Small intestine (tissue), 16 donors: ENCODE data around the gene GGCT. TPM values are rescaled to one million over a fixed set of nuclear protein-coding genes. Genes with fewer than 3 reads are reported as not detected.

Experiments used
- DNase-seq, 2 donors: peaks; one replicate each; pipeline versions ENCODE4 v3.0.0 to v3.0.0-alpha.2; 2013
- FAIRE-seq: peaks from 2 replicates; lab custom pipeline; 2012; peaks lifted over from hg19 to GRCh38; lab: Jason Lieb, UNC
- H3K27ac ChIP-seq, 3 donors: one replicate each; pipeline ENCODE4 v1.5.1; 2013; ENCODE audit warnings: low read length in 2 of 3, mild to moderate bottlenecking in 2 of 3, control low read depth in 1 of 3, inconsistent platforms in 1 of 3, low read depth in 1 of 3, moderate library complexity in 1 of 3
- H3K27me3 ChIP-seq, 3 donors: one replicate each; pipeline ENCODE4 v1.6.1; 2013; ENCODE audit warnings: low read length in 3 of 3, inconsistent platforms in 1 of 3; ENCODE audit not compliant: control insufficient read depth in 3 of 3, insufficient read depth in 3 of 3
- H3K36me3 ChIP-seq, 3 donors: one replicate each; pipeline ENCODE4 v1.6.1; 2013; ENCODE audit warnings: low read length in 3 of 3, inconsistent platforms in 1 of 3, low read depth in 1 of 3, mild to moderate bottlenecking in 1 of 3, moderate library complexity in 1 of 3; ENCODE audit not compliant: control insufficient read depth in 3 of 3, insufficient read depth in 2 of 3
- H3K4me1 ChIP-seq, 3 donors: one replicate each; pipeline ENCODE4 v1.6.1; 2013; ENCODE audit warnings: low read length in 2 of 3, inconsistent platforms in 1 of 3, low read depth in 1 of 3, mild to moderate bottlenecking in 1 of 3, moderate library complexity in 1 of 3; ENCODE audit not compliant: control insufficient read depth in 3 of 3, insufficient read depth in 2 of 3
- H3K4me3 ChIP-seq, 3 donors: one replicate each; pipeline ENCODE4 v1.5.1; 2013; ENCODE audit warnings: low read length in 3 of 3, control low read depth in 1 of 3, inconsistent platforms in 1 of 3, low read depth in 1 of 3, mild to moderate bottlenecking in 1 of 3, moderate library complexity in 1 of 3
- H3K9me3 ChIP-seq, 2 donors: one replicate each; pipeline ENCODE4 v1.6.1; 2013; ENCODE audit warnings: low read depth in 1 of 2, low read length in 1 of 2; ENCODE audit not compliant: control insufficient read depth in 2 of 2, insufficient read depth in 1 of 2
- WGBS, 3 donors: extraction: QIAGEN DNeasy Blood & Tissue Kit; methylation state at CpG; one replicate each; pipeline ENCODE4 v1.1.7; 2013; 5-methylcytosine and 5-hydroxymethylcytosine counted together
- long read RNA-seq, 10 donors: transcript quantifications; one replicate each; lab custom pipeline, GENCODE V29; 2026
- polyA plus RNA-seq, 4 donors: library from polyadenylated mRNA; stranded (reverse) in 3 of 4; unstranded in 1 of 4; fragments of 200-250 nt in 3 of 4; fragments of 120-200 nt in 1 of 4; gene quantifications; one replicate each; pipeline versions ENCODE4 v1.2.1 to v1.2.3, GENCODE V29; 2013
- donor health status: healthy with polysubstance abuse.
- donor health status: control.
- donor health status: control.
- donor health status: Bipolar disorder and iron deficiency.
- donor health status: healthy.

Gene GGCT
- polyA plus RNA-seq, result 100 to 1,000 TPM in 1 of 4 donors, 10 to 100 TPM in 3; 57.3 to 105 (median 70.5) TPM
- long read RNA-seq, donor 1, transcript GGCT-202 (4 exons, 1,173 nt), result major isoform, 47 of 93 reads
- long read RNA-seq, donor 1, transcript GGCT-207 (3 exons, 1,012 nt), result minor isoform, 20 of 93 reads
- long read RNA-seq, donor 1, partial matches to known transcripts, result 23 of 93 reads
- long read RNA-seq, donor 1, other reads (novel, unspliced or antisense), result 0 of 93 reads
- long read RNA-seq, donor 2, transcript GGCT-202 (4 exons, 1,173 nt), result major isoform, 7 of 9 reads
- long read RNA-seq, donor 2, partial matches to known transcripts, result 0 of 9 reads
- long read RNA-seq, donor 2, other reads (novel, unspliced or antisense), result 0 of 9 reads
- long read RNA-seq, donor 3, transcript GGCT-207 (3 exons, 1,012 nt), result minor isoform, 5 of 30 reads
- long read RNA-seq, donor 3, transcript GGCT-202 (4 exons, 1,173 nt), result major isoform, 14 of 30 reads
- long read RNA-seq, donor 3, partial matches to known transcripts, result 11 of 30 reads
- long read RNA-seq, donor 3, other reads (novel, unspliced or antisense), result 0 of 30 reads
- long read RNA-seq, donor 4, result 0 reads
- long read RNA-seq, donor 5, transcript GGCT-202 (4 exons, 1,173 nt), result major isoform, 5 of 9 reads
- long read RNA-seq, donor 5, partial matches to known transcripts, result 0 of 9 reads
- long read RNA-seq, donor 5, other reads (novel, unspliced or antisense), result 0 of 9 reads
- long read RNA-seq, donor 6, transcript GGCT-202 (4 exons, 1,173 nt), result major isoform, 15 of 42 reads
- long read RNA-seq, donor 6, partial matches to known transcripts, result 23 of 42 reads
- long read RNA-seq, donor 6, other reads (novel, unspliced or antisense), result 0 of 42 reads
- long read RNA-seq, donor 7, transcript GGCT-207 (3 exons, 1,012 nt), result minor isoform, 10 of 23 reads
- long read RNA-seq, donor 7, transcript GGCT-202 (4 exons, 1,173 nt), result major isoform, 13 of 23 reads
- long read RNA-seq, donor 7, partial matches to known transcripts, result 0 of 23 reads
- long read RNA-seq, donor 7, other reads (novel, unspliced or antisense), result 0 of 23 reads
- long read RNA-seq, donor 8, partial matches to known transcripts, result 0 of 1 reads
- long read RNA-seq, donor 8, other reads (novel, unspliced or antisense), result 0 of 1 reads
- long read RNA-seq, donor 9, partial matches to known transcripts, result 0 of 2 reads
- long read RNA-seq, donor 9, other reads (novel, unspliced or antisense), result 0 of 2 reads
- long read RNA-seq, donor 10, transcript GGCT-202 (4 exons, 1,173 nt), result major isoform, 15 of 42 reads
- long read RNA-seq, donor 10, transcript GGCT-207 (3 exons, 1,012 nt), result minor isoform, 14 of 42 reads
- long read RNA-seq, donor 10, partial matches to known transcripts, result 12 of 42 reads
- long read RNA-seq, donor 10, other reads (novel, unspliced or antisense), result 0 of 42 reads

- peak within 1 kb of the TSS; percentile 69 to 98 (median 79) for H3K4me3 ChIP-seq
- 0 to 1% (median 1%) methylated on average over 60 to 64 of the region's 64 CpGs for WGBS, 3 donors
- peaks cover 0 to 5% of the 10 kb centered on the region in 2 donors for H3K9me3 ChIP-seq
- peak; percentile 98 to 100 for DNase-seq
- no peaks in the 10 kb centered on the region for H3K27me3 ChIP-seq
- FAIRE-seq, result no peak
- H3K4me1 ChIP-seq, result peaks cover 3 to 5% (median 5%) of the 10 kb centered on the region in 3 donors
- H3K36me3 ChIP-seq, result no peaks in the 10 kb centered on the region
- peak within 1 kb of the TSS; percentile 63 to 79 (median 71) for H3K27ac ChIP-seq
These were observed at the start of gene GGCT for GRCh38 chr7:30504301-30505173. Gene GGCT (minus strand): TSS chr7:30504829. CDS start chr7:30504709, 120 bp downstream.

GRCh38 chr7:30553546-30553945 lies 48.9 kb upstream of the GGCT start:
- Histone ChIP-seq H3K27ac (no peak overlapping the region), H3K4me3 (no peak overlapping the region), H3K36me3 (peaks cover 0 to 25% (median 0%) of the 10 kb centered on the region in 3 donors), H3K27me3 (no peaks in the 10 kb centered on the region), H3K9me3 (no peaks in the 10 kb centered on the region), H3K4me1 (peaks cover 0 to 5% (median 0%) of the 10 kb centered on the region in 3 donors)
- no peak for FAIRE-seq
- 79 to 88% (median 87%) methylated on average over 3 of the region's 3 CpGs for WGBS, 3 donors
- no peak for DNase-seq

- DNase-seq (no peak), FAIRE-seq (no peak)
- H3K27me3 ChIP-seq, result no peaks in the 10 kb centered on the region
These were observed 48.5 kb upstream of the GGCT start for GRCh38 chr7:30553141-30553540.

GRCh38 chr7:30552330-30552729 lies 47.7 kb upstream of the GGCT start:
- no peak overlapping the region for H3K27ac ChIP-seq
- H3K27me3 ChIP-seq, result no peaks in the 10 kb centered on the region
- no peaks in the 10 kb centered on the region for H3K9me3 ChIP-seq
- peaks cover 0 to 23% (median 0%) of the 10 kb centered on the region in 3 donors for H3K36me3 ChIP-seq
- WGBS, 3 donors, result 61 to 91% (median 80%) methylated on average over 1 of the region's 1 CpG
- peaks cover 0 to 9% (median 0%) of the 10 kb centered on the region in 3 donors for H3K4me1 ChIP-seq
- FAIRE-seq (no peak), DNase-seq (no peak)
- H3K4me3 ChIP-seq, result no peak overlapping the region

More at GRCh38 chr7:30553141-30553540, 48.5 kb upstream of the GGCT start:
- no peaks in the 10 kb centered on the region for H3K9me3 ChIP-seq
- no peak overlapping the region for H3K4me3 ChIP-seq
- H3K36me3 ChIP-seq, result peaks cover 0 to 25% (median 0%) of the 10 kb centered on the region in 3 donors
- H3K27ac ChIP-seq, result no peak overlapping the region
- peaks cover 0 to 9% (median 0%) of the 10 kb centered on the region in 3 donors for H3K4me1 ChIP-seq

- peaks cover 0 to 20% (median 0%) of the 10 kb centered on the region in 3 donors for H3K36me3 ChIP-seq
- H3K27ac ChIP-seq, result no peak overlapping the region
- 84 to 92% (median 87%) methylated on average over 7 of the region's 7 CpGs for WGBS, 3 donors
- peaks cover 0 to 21% (median 0%) of the 10 kb centered on the region in 3 donors for H3K4me1 ChIP-seq
- no peak for DNase-seq
- H3K4me3 ChIP-seq, result no peak overlapping the region
- no peaks in the 10 kb centered on the region for H3K27me3 ChIP-seq
- no peaks in the 10 kb centered on the region for H3K9me3 ChIP-seq
- FAIRE-seq, result no peak
These were observed 45.4 kb upstream of the GGCT start for GRCh38 chr7:30549931-30550493.

GRCh38 chr7:30548845-30549244 lies 44.2 kb upstream of the GGCT start:
- Histone ChIP-seq H3K27me3 (no peaks in the 10 kb centered on the region), H3K9me3 (no peaks in the 10 kb centered on the region), H3K4me1 (peaks cover 0 to 25% (median 0%) of the 10 kb centered on the region in 3 donors), H3K4me3 (no peak overlapping the region), H3K36me3 (peaks cover 0 to 14% (median 0%) of the 10 kb centered on the region in 3 donors), H3K27ac (peak overlapping the region in 1 of 3 donors; percentile 63)
- no peak for FAIRE-seq
- WGBS, 3 donors, result 9 to 20% (median 18%) methylated on average over 6 of the region's 6 CpGs
- peak; percentile 82 to 87 for DNase-seq

- Histone ChIP-seq H3K36me3 (peaks cover 0 to 14% (median 0%) of the 10 kb centered on the region in 3 donors), H3K9me3 (no peaks in the 10 kb centered on the region), H3K27me3 (no peaks in the 10 kb centered on the region), H3K4me1 (peaks cover 0 to 25% (median 0%) of the 10 kb centered on the region in 3 donors), H3K4me3 (no peak overlapping the region), H3K27ac (peak overlapping the region in 1 of 3 donors; percentile 9)
- FAIRE-seq (no peak), DNase-seq (no peak)
- 96 to 98% (median 97%) methylated on average over 4 of the region's 4 CpGs for WGBS, 3 donors
These were observed 42.0 kb upstream of the GGCT start for GRCh38 chr7:30546596-30546995.
